Embryonic facial prominence (tissue), 1 donor: ENCODE measurements around the gene AFTPH.

Source experiments
- DNase-seq: peaks from one replicate; pipeline ENCODE4 v3.0.0-alpha.2; 2016; ENCODE audit errors: extremely low spot score

Gene AFTPH

GRCh38 chr2:64523666-64524603 lies at the start of gene AFTPH:
Gene AFTPH (plus strand): TSS chr2:64524328. CDS start chr2:64551475, 27,147 bp downstream.
- DNase-seq = peak; percentile 95

GRCh38 chr2:64474636-64475035 lies 49.5 kb upstream of the AFTPH start:
- no peak for DNase-seq

GRCh38 chr2:64477037-64477436 lies 47.1 kb upstream of the AFTPH start:
- DNase-seq = no peak

- no peak for DNase-seq
These were observed 46.1 kb upstream of the AFTPH start for GRCh38 chr2:64477979-64478378.

- DNase-seq = no peak
These were observed 45.5 kb upstream of the AFTPH start for GRCh38 chr2:64478502-64479230.

GRCh38 chr2:64479259-64480117 lies 44.6 kb upstream of the AFTPH start:
- no peak for DNase-seq

GRCh38 chr2:64481665-64482064 lies 42.5 kb upstream of the AFTPH start:
- no peak for DNase-seq

- no peak for DNase-seq
These were observed 41.9 kb upstream of the AFTPH start for GRCh38 chr2:64482243-64482642.

- DNase-seq = no peak
These were observed 41.2 kb upstream of the AFTPH start for GRCh38 chr2:64482765-64483504.

GRCh38 chr2:64485331-64485730 lies 38.8 kb upstream of the AFTPH start:
- no peak for DNase-seq

- DNase-seq = no peak
These were observed 38.2 kb upstream of the AFTPH start for GRCh38 chr2:64485961-64486360.

GRCh38 chr2:64487256-64488049 lies 36.7 kb upstream of the AFTPH start:
- no peak for DNase-seq

GRCh38 chr2:64488050-64488974 lies 35.8 kb upstream of the AFTPH start:
- DNase-seq = no peak

- DNase-seq = no peak
These were observed 34.9 kb upstream of the AFTPH start for GRCh38 chr2:64489081-64489751.

- DNase-seq = no peak
These were observed 32.7 kb upstream of the AFTPH start for GRCh38 chr2:64491426-64491825.

GRCh38 chr2:64492272-64492671 lies 31.9 kb upstream of the AFTPH start:
- DNase-seq = no peak

- no peak for DNase-seq
These were observed 31.3 kb upstream of the AFTPH start for GRCh38 chr2:64492821-64493220.

GRCh38 chr2:64493788-64494187 lies 30.3 kb upstream of the AFTPH start:
- DNase-seq = no peak

- no peak for DNase-seq
These were observed 25.7 kb upstream of the AFTPH start for GRCh38 chr2:64498438-64498837.
